Measurements from ENCODE around the gene XBP1. TPM values are rescaled to one million over a fixed set of nuclear protein-coding genes. Genes with fewer than 3 reads are reported as not detected.

XBP1 gene
- total and polyA plus RNA-seq, 2 of the 13 experiments (the other 11 are each of a cell fraction or from before 2014, with no cell fraction given), result 416 to 427 TPM

DNA sequence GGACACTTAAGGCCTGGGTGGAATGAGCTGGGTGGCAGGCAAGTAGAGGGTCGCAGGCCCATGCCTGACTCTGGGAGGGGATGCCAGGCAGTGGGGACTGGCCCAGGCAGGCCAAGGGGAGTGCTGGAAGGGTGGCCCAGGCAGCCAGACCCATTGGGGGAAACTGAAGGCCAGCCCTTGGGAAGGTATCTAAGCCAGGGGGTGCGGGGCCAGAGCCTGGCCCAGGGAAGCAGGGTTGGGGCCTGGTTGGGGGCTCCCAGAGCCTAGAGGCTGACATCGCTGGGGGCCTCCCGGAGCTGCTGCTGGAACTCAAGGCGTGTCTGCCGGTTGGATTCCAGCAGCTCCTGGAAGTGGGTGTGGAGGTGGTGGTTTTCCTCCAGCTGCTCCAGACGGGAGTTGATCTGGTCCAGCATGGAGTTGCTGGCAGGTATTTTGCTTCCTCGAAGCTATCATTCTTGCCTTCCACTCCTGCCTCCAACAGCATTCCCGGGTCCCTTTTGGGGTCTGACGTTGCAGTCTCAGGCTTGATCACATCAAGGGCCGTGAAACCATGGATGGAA is 35.3 kb upstream of the XBP1 start:
- POLR2A ChIA-PET, result no interaction called here
- CTCF ChIA-PET (ENCODE audit: low intra/inter-chr PET ratio, low total read pairs), result no interaction called here
- 96% methylated on average over 5 of the region's 11 CpGs for WGBS (ENCODE audit: low lambda C conversion rate)
- H3K9ac ChIP-seq (ENCODE audit: insufficient read depth, low read depth, low read length), result no peak overlapping the region
- no peaks in the 10 kb centered on the region for H3K36me3 ChIP-seq (replicated peaks in 1 of 2; ENCODE audit: control insufficient read depth in 1 of 2, insufficient read depth in 2 of 2, low read length in 2 of 2)
- no peaks in the 10 kb centered on the region for H3K79me2 ChIP-seq (ENCODE audit: insufficient read depth, low read length)
- TF ChIP-seq ZFX (CRISPR knock-in tag; IDR thresholded peaks at IDR 0.05; ENCODE audit: low read depth) (no peak), THAP11 (CRISPR knock-in tag; IDR thresholded peaks at IDR 0.05) (no peak), CHD2 (IDR thresholded peaks at IDR 0.05; ENCODE audit: low read depth, low read length) (no peak), RARA (CRISPR knock-in tag; IDR thresholded peaks at IDR 0.05) (no peak), HNF4G (IDR thresholded peaks at IDR 0.05; ENCODE audit: borderline replicate concordance, low read depth, low read length) (no peak), HNF4G (CRISPR knock-in tag; IDR thresholded peaks at IDR 0.05; ENCODE audit: borderline replicate concordance, low read depth) (no peak), ZBTB7A (CRISPR knock-in tag; IDR thresholded peaks at IDR 0.05) (no peak), ZNF749 (CRISPR knock-in tag; IDR thresholded peaks at IDR 0.05; ENCODE audit: borderline replicate concordance) (no peak), TRIM24 (CRISPR knock-in tag; IDR thresholded peaks at IDR 0.05) (no peak), ISX (CRISPR knock-in tag; conservative IDR thresholded peaks at IDR 0.05) (no peak)
- TF ChIP-seq, protein P1, sequence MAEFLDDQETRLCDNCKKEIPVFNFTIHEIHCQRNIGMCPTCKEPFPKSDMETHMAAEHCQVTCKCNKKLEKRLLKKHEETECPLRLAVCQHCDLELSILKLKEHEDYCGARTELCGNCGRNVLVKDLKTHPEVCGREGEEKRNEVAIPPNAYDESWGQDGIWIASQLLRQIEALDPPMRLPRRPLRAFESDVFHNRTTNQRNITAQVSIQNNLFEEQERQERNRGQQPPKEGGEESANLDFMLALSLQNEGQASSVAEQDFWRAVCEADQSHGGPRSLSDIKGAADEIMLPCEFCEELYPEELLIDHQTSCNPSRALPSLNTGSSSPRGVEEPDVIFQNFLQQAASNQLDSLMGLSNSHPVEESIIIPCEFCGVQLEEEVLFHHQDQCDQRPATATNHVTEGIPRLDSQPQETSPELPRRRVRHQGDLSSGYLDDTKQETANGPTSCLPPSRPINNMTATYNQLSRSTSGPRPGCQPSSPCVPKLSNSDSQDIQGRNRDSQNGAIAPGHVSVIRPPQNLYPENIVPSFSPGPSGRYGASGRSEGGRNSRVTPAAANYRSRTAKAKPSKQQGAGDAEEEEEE (CRISPR knock-in tag; IDR thresholded peaks at IDR 0.05; ENCODE audit: borderline replicate concordance), result no peak
- no peak overlapping the region for H3K4me3 ChIP-seq (replicated peaks in 1 of 3; ENCODE audit: insufficient read depth in 1 of 3, low read depth in 2 of 3, low read length in 3 of 3)
- no TSS peak for BruUV-seq (replicated peaks)
- FAIRE-seq, result no peak
- no peak for DNase-seq (ENCODE audit: low spot score)
- no peaks in the 10 kb centered on the region for H4K20me1 ChIP-seq (ENCODE audit: insufficient read depth, low read length)
- no peaks in the 10 kb centered on the region for H3K9me3 ChIP-seq (ENCODE audit: low read length)
- no peak overlapping the region for H3K4me2 ChIP-seq (ENCODE audit: low read depth, low read length)
- intact Hi-C loops (cut with micrococcal nuclease; ENCODE audit: unreplicated experiment) (no loop called here), in situ Hi-C loops (cut with HindIII; ENCODE audit: extremely low pct_ligation_motif_present, low pct_unique_long_range_greater_than_20kb) (no loop called here)
- H3K4me1 ChIP-seq (ENCODE audit: insufficient read depth, low read length), result peaks cover 37% of the 10 kb centered on the region
- no peak overlapping the region for H3K27ac ChIP-seq (ENCODE audit: extremely low read length, insufficient read depth, low read length)
- H2AFZ ChIP-seq (ENCODE audit: low read length), result no peak overlapping the region
- H3K27me3 ChIP-seq (ENCODE audit: control insufficient read depth in 1 of 2, insufficient read depth in 2 of 2, low read length in 2 of 2), result no peaks in the 10 kb centered on the region
- ATAC-seq, result no peak

All from HepG2 (cell line).